AG04450 (cell line): Measurements from ENCODE around the gene CPZ. TPM values are rescaled to one million over a fixed set of nuclear protein-coding genes. Genes with fewer than 3 reads are reported as not detected.

Experiments used
- CTCF ChIA-PET: fragments of 300-600, 350-600 bp; formaldehyde crosslinking; extraction: SDS; loops from one replicate; lab custom pipeline; 2022; ENCODE audit warnings: antibody characterized with exemption, inconsistent platforms; lab: Charles Lee
- POLR2A ChIA-PET: fragments of 350-600 bp; formaldehyde crosslinking; extraction: SDS; loops from one replicate; lab custom pipeline; 2021; ENCODE audit warnings: antibody characterized with exemption, inconsistent platforms; lab: Yijun Ruan, JAX
- DNase-seq: peaks from one replicate; pipeline ENCODE4 v3.0.0-alpha.2; 2011; ENCODE audit warnings: low read depth, low spot score
- H3K27ac ChIP-seq: one replicate; pipeline ENCODE4 v1.5.1; 2012; ENCODE audit warnings: low read depth, low read length, control low read depth
- H3K27me3 ChIP-seq: one replicate; pipeline ENCODE4 v1.6.0; 2012; ENCODE audit warnings: low read length; ENCODE audit not compliant: control insufficient read depth, insufficient read depth
- H3K4me3 ChIP-seq: 2 replicates; pipeline ENCODE4 v1.5.1; 2011; ENCODE audit warnings: mild to moderate bottlenecking, low read depth, low read length, control low read depth
- H3K9me3 ChIP-seq: 2 replicates; pipeline ENCODE4 v1.5.1; 2012; ENCODE audit warnings: low read length; ENCODE audit not compliant: control insufficient read depth, insufficient read depth
- polyA plus RNA-seq: library from polyadenylated mRNA; depleted of rRNA; stranded (reverse); fragments of >200 nt; gene quantifications from 2 replicates; pipeline ENCODE4 v1.2.3, GENCODE V29; 2011
- TF ChIP-seq, protein P1 (sequence below): IDR thresholded peaks from 2 replicates; pipeline ENCODE4 v1.5.1; 2011; ENCODE audit warnings: low read depth, low read length, control low read depth, inconsistent platforms

CPZ gene
- polyA plus RNA-seq, 1 experiment: 6.4 TPM

DNA sequence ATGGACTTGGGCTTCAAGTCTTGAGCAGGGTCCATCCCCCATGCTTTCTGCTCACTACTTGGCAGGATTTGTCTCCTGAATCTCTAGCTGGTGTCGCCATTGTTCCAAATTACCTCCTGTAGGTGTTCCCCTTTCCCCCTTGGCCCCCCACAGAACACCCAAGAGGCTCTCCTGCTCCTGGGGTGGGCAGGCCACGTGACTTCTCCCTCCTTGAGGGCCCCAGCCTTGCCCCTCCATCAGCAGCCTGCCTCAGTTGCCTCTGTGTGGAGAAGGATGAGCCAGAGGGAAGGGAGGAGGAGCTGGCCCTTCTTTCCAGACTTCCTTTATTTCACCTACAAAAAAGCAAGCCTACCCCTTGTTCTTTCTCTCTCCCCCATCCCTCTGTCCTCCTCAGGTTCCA, 10.5 kb upstream of the CPZ start:
- no peak for DNase-seq
- peaks cover 28% of the 10 kb centered on the region for H3K27me3 ChIP-seq
- H3K27ac ChIP-seq: no peak overlapping the region
- ChIA-PET CTCF (no interaction called here), POLR2A (no interaction called here)
- no peak overlapping the region for H3K4me3 ChIP-seq
- H3K9me3 ChIP-seq: peaks cover 12% of the 10 kb centered on the region; the same call in 1 of the 2 replicates
- TF ChIP-seq, protein P1, sequence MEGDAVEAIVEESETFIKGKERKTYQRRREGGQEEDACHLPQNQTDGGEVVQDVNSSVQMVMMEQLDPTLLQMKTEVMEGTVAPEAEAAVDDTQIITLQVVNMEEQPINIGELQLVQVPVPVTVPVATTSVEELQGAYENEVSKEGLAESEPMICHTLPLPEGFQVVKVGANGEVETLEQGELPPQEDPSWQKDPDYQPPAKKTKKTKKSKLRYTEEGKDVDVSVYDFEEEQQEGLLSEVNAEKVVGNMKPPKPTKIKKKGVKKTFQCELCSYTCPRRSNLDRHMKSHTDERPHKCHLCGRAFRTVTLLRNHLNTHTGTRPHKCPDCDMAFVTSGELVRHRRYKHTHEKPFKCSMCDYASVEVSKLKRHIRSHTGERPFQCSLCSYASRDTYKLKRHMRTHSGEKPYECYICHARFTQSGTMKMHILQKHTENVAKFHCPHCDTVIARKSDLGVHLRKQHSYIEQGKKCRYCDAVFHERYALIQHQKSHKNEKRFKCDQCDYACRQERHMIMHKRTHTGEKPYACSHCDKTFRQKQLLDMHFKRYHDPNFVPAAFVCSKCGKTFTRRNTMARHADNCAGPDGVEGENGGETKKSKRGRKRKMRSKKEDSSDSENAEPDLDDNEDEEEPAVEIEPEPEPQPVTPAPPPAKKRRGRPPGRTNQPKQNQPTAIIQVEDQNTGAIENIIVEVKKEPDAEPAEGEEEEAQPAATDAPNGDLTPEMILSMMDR: no peak

DNA sequence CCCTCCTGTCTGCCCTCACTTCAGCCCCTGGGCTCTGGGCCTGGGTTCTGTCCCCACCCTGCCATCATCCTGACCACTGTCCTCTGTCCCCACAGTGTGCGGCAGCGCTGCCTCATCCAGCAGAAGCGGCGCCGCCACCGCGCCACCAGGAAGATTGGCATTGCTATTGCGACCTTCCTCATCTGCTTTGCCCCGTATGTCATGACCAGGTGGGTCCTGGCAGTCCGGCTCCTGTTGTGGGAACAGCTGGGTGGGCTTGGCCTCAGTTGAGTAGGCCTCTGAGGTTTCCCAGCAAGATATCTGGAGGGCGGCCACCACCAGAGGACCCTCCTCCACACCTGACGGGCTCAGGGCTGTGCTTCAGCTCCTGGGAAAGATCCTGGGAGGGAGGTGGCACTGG, 10.1 kb upstream of the CPZ start:
- ChIA-PET CTCF (no interaction called here), POLR2A (no interaction called here)
- H3K4me3 ChIP-seq: no peak overlapping the region
- no peak for DNase-seq
- H3K27me3 ChIP-seq: peaks cover 28% of the 10 kb centered on the region
- H3K27ac ChIP-seq: no peak overlapping the region
- TF ChIP-seq, protein P1: no peak
- peaks cover 12% of the 10 kb centered on the region; the same call in 1 of the 2 replicates for H3K9me3 ChIP-seq

DNA sequence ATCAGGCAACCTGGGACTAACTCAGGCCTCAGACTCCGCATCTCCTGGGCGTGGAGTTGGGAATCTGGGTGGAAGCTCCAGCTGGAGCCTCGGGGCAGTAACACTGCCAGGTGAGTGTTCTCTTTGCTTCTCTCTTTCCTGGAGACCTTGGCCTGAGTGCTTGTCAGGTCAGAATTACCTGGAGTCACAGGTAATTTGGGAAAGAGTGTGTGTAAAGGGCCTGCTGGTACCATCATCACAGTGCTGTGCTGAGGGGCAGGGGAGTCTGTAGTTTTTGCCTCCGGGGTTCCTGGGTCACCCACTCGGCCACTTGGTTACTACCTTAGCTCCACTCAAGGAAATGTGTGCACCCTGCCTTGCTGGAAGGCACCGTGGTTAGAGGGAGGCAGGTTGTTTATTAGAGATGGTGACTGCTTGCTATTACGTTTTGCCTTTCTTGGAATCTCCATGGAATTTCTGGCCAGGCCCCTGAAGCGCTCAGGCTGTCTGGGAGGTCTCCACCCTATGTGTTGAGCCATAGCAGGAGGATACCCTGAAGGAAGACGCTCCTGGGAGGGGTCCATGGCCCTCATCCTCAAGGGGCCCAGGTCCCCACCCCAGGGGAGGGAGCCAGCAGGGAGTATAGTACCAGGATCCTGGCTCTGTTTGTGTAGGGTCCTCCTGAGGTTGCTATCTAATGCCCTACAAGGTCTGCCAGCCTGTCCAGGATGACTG, 9.5 kb upstream of the CPZ start:
- Histone ChIP-seq H3K27ac (no peak overlapping the region), H3K27me3 (peaks cover 31% of the 10 kb centered on the region), H3K4me3 (no peak overlapping the region), H3K9me3 (peaks cover 12% of the 10 kb centered on the region; the same call in 1 of the 2 replicates)
- ChIA-PET CTCF (interaction anchor here (1.7 kb wide), 1 partner anchor 24 kb away, joined by 6 read pairs; no protein-coding TSS in a partner anchor), POLR2A (no interaction called here)
- TF ChIP-seq, protein P1: no peak
- no peak for DNase-seq

DNA sequence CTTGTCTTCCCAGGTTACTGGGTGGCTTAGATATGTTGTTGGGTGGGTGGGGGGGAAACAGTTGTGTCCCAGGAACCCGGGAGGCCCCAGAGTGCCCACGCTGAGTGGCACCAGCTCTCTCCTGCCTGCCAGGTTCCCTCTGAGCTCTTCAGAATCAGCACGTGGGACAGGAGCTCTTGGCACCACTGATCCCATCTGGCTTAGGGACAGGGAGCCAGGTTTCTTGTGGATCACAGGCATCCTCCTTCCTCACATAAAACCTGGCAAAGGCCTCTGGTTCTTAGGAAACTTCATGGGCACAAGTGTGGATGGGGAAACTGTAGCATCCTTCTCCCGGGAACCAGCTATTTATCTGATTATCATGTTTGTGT, 8.9 kb upstream of the CPZ start:
- Histone ChIP-seq H3K27ac (no peak overlapping the region), H3K4me3 (no peak overlapping the region), H3K9me3 (peaks cover 12% of the 10 kb centered on the region; the same call in 1 of the 2 replicates), H3K27me3 (peaks cover 36% of the 10 kb centered on the region)
- CTCF ChIA-PET: interaction anchor here (1.7 kb wide), 1 partner anchor 24 kb away, joined by 6 read pairs; no protein-coding TSS in a partner anchor
- POLR2A ChIA-PET: no interaction called here
- DNase-seq: no peak
- TF ChIP-seq, protein P1: no peak

DNA sequence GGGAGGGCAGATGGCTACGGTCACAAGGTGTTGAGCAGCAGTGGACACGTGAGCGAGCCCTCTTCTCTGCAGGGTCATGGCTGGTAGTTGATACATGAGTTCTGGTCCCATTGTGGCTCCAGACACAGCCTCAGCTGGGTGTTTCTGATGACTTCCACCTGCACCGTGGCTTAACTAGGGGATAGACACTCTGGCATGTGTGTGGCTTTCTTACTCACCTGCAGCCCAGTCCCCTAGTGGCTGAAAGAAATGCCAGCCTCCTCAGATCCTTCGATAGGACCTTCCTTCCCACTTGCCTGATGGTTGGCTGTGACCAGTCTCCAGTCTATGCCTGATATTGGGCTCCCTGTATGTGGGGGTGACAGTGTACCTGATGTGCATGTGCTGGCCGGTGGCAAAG, 7.4 kb upstream of the CPZ start:
- DNase-seq: no peak
- ChIA-PET POLR2A (no interaction called here), CTCF (no interaction called here)
- TF ChIP-seq, protein P1: peak; percentile 10; the same call in 1 of the 2 replicates
- Histone ChIP-seq H3K4me3 (no peak overlapping the region), H3K27ac (no peak overlapping the region), H3K27me3 (peaks cover 37% of the 10 kb centered on the region), H3K9me3 (peaks cover 12% of the 10 kb centered on the region; the same call in 1 of the 2 replicates)
